Neural progenitor cell (in vitro differentiated cells): ENCODE data around the gene PLD5.

Experiments used
- CTCF ChIP-seq: fragments of 200-600 bp; sonication (generic); IDR thresholded peaks from 2 replicates; pipeline ENCODE4 v1.5.1; 2017; ENCODE audit warnings: antibody characterized with exemption, mild to moderate bottlenecking
- EZH2phosphoT487 ChIP-seq: fragments of 200-600 bp; sonication (generic); IDR thresholded peaks from 2 replicates; pipeline ENCODE4 v1.6.1; 2017; ENCODE audit warnings: antibody characterized with exemption

DNA sequence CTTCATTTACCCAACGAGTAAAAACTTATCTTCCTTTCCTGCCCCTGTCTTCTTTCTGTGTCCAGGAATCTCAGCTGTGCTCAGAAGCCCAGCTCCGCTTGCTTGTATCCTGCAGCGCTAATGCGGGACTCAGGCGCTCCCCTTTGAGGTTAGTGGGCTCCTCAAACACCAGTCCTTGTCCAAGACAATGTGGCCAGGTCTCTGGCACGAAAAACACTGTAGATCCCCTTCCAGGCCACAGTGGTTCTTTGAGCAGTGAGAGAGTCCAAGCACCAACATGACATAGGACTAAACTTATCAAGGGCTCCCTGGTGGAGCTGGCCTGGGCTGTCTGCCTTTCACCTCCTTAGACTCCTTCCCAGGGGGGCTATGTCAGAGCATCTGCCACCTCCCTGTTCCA is 53.7 kb downstream of the PLD5 start:
- TF ChIP-seq EZH2phosphoT487: no peak
- TF ChIP-seq CTCF: no peak
